Hepatocyte (in vitro differentiated cells): ENCODE data around the gene RASGRP2. TPM values are rescaled to one million over a fixed set of nuclear protein-coding genes. Genes with fewer than 3 reads are reported as not detected.

Experiments used
- DNase-seq: peaks from one replicate; pipeline ENCODE4 v3.0.0-alpha.2; 2016; ENCODE audit warnings: low spot score
- H2AFZ ChIP-seq: fragments of 200-600 bp; sonication (generic); 2 replicates; pipeline ENCODE4 v1.6.0; 2016; ENCODE audit warnings: antibody characterized with exemption, mild to moderate bottlenecking
- H3K27ac ChIP-seq: fragments of 200-600 bp; sonication (generic); 2 replicates; pipeline ENCODE4 v1.5.1; 2016; ENCODE audit warnings: mild to moderate bottlenecking
- H3K27me3 ChIP-seq: fragments of 200-600 bp; sonication (generic); 2 replicates; pipeline ENCODE4 v1.6.1; 2016
- H3K36me3 ChIP-seq: fragments of 200-600 bp; sonication (generic); replicated peaks from 2 replicates; pipeline ENCODE4 v1.5.1; 2016; ENCODE audit warnings: low read depth; ENCODE audit not compliant: insufficient read depth
- H3K4me1 ChIP-seq: fragments of 200-600 bp; sonication (generic); 2 replicates; pipeline ENCODE4 v1.5.1; 2016; ENCODE audit warnings: mild to moderate bottlenecking, moderate library complexity; ENCODE audit not compliant: insufficient read depth
- H3K4me2 ChIP-seq: fragments of 200-600 bp; sonication (generic); 2 replicates; pipeline ENCODE4 v1.6.0; 2016
- H3K4me3 ChIP-seq: fragments of 200-600 bp; sonication (generic); 2 replicates; pipeline ENCODE4 v1.5.1; 2016; ENCODE audit warnings: mild to moderate bottlenecking
- H3K79me2 ChIP-seq: fragments of 200-600 bp; sonication (generic); 2 replicates; pipeline ENCODE4 v1.6.0; 2017; ENCODE audit warnings: mild to moderate bottlenecking
- H3K9me2 ChIP-seq: fragments of 200-600 bp; sonication (generic); replicated peaks from 2 replicates; pipeline ENCODE4 v1.6.0; 2017; ENCODE audit warnings: mild to moderate bottlenecking; ENCODE audit not compliant: insufficient read depth
- H3K9me3 ChIP-seq: fragments of 200-600 bp; sonication (generic); 2 replicates; pipeline ENCODE4 v1.5.1; 2016; ENCODE audit warnings: low read depth, mild to moderate bottlenecking
- H4K20me1 ChIP-seq: fragments of 200-600 bp; sonication (generic); 2 replicates; pipeline ENCODE4 v1.6.0; 2016; ENCODE audit warnings: mild to moderate bottlenecking; ENCODE audit not compliant: insufficient read depth, poor library complexity, severe bottlenecking
- EZH2 ChIP-seq: fragments of 200-600 bp; sonication (generic); IDR thresholded peaks from 2 replicates; pipeline ENCODE4 v1.6.1; 2016; ENCODE audit warnings: antibody characterized with exemption, mild to moderate bottlenecking, borderline replicate concordance
- EZH2phosphoT487 ChIP-seq: fragments of 200-600 bp; sonication (generic); IDR thresholded peaks from one replicate; pipeline ENCODE4 v1.6.1; 2018; ENCODE audit warnings: antibody characterized with exemption, mild to moderate bottlenecking, low read depth, moderate library complexity; ENCODE audit not compliant: unreplicated experiment, severe bottlenecking
- WGBS: methylation state at CpG from one replicate; pipeline ENCODE4 v1.1.6; 2016; ENCODE audit warnings: low lambda C conversion rate; ENCODE audit errors: missing lambda C conversion rate; 5-methylcytosine and 5-hydroxymethylcytosine counted together
- polyA plus RNA-seq: library from polyadenylated mRNA; unstranded; fragments of >200 nt; fragmentation: Nextera tagmentation; extraction: Ambion mirVana; gene quantifications from 2 replicates; pipeline ENCODE4 v1.2.1, GENCODE V29; 2016
- total RNA-seq: library from RNA; depleted of rRNA; stranded (reverse); fragments of >200 nt; gene quantifications from 2 replicates; pipeline ENCODE4 v1.2.3, GENCODE V29; 2014
- TF ChIP-seq, protein P1 (sequence below): fragments of 200-600 bp; sonication (generic); IDR thresholded peaks from 2 replicates; pipeline ENCODE4 v1.5.1; 2016; ENCODE audit warnings: antibody characterized with exemption, mild to moderate bottlenecking; ENCODE audit not compliant: poor library complexity

RASGRP2 gene
- total and polyA plus RNA-seq, 2 experiments from 2014 or later = 0.10 to 3.2 TPM

DNA sequence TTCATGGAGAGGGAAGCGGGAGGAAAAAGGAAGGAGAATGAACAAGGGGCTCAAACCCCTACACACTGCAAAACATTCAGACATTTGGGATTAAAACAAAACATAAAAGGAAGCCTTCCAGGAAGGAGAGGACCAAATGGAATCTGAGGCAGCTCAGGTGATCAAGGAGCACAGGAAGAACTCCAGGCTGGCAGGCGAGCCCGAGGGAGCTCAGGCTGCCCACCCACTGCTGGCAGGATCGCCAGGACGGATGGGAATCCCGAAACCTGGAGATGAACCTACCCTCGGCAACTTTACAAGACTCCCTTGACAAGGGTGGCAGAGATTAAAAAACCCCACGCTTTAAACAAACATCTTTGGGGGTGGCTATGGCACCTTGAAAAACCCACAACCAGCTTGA is 20.8 kb upstream of the RASGRP2 start:
- Histone ChIP-seq H3K36me3 (peaks cover 6% of the 10 kb centered on the region), H3K27me3 (no peaks in the 10 kb centered on the region), H3K9me3 (no peaks in the 10 kb centered on the region), H2AFZ (no peak overlapping the region), H3K9me2 (no peaks in the 10 kb centered on the region), H4K20me1 (peaks cover 70% of the 10 kb centered on the region), H3K4me3 (no peak overlapping the region), H3K4me2 (no peak overlapping the region), H3K79me2 (peaks cover 25% of the 10 kb centered on the region), H3K27ac (no peak overlapping the region), H3K4me1 (peaks cover 4% of the 10 kb centered on the region)
- WGBS = 96% methylated on average over 8 of the region's 8 CpGs
- TF ChIP-seq, protein P1, sequence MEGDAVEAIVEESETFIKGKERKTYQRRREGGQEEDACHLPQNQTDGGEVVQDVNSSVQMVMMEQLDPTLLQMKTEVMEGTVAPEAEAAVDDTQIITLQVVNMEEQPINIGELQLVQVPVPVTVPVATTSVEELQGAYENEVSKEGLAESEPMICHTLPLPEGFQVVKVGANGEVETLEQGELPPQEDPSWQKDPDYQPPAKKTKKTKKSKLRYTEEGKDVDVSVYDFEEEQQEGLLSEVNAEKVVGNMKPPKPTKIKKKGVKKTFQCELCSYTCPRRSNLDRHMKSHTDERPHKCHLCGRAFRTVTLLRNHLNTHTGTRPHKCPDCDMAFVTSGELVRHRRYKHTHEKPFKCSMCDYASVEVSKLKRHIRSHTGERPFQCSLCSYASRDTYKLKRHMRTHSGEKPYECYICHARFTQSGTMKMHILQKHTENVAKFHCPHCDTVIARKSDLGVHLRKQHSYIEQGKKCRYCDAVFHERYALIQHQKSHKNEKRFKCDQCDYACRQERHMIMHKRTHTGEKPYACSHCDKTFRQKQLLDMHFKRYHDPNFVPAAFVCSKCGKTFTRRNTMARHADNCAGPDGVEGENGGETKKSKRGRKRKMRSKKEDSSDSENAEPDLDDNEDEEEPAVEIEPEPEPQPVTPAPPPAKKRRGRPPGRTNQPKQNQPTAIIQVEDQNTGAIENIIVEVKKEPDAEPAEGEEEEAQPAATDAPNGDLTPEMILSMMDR = no peak
- TF ChIP-seq EZH2 (no peak), EZH2phosphoT487 (no peak)
- DNase-seq = no peak

DNA sequence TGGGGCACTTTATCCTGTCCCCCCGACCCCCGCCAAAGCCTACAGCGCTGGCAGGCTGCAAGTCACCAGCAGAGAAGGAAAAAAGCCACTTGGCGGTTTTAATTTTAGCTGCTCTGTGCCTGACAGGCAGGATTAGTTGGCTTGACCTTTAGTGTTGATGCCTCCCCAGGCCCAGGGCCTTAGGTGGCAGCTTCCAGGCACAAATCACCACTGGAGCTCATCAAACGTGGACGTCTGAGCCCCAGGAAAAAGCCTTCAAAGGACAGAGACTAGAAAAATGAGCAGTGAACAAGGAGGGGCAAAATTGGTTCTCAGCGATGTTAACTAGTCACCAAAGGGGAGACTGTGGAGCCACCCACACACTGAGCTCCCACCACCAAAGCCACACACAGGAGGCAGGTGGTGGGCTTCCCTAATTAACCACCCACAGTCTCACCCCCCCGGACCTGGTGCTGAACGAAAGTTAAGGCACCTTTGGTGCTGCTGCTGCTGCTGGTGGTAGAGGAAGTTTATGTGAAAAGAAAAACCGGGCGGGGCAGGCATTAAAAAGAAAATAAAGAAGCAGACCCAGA is 20.2 kb upstream of the RASGRP2 start:
- Histone ChIP-seq H4K20me1 (peaks cover 65% of the 10 kb centered on the region), H3K36me3 (peaks cover 6% of the 10 kb centered on the region), H3K27me3 (no peaks in the 10 kb centered on the region), H3K4me1 (peaks cover 9% of the 10 kb centered on the region), H2AFZ (no peak overlapping the region), H3K79me2 (peaks cover 19% of the 10 kb centered on the region), H3K9me2 (no peaks in the 10 kb centered on the region), H3K27ac (no peak overlapping the region), H3K9me3 (no peaks in the 10 kb centered on the region), H3K4me3 (no peak overlapping the region), H3K4me2 (no peak overlapping the region)
- no peak for DNase-seq
- 85% methylated on average over 11 of the region's 11 CpGs for WGBS
- TF ChIP-seq EZH2phosphoT487 (no peak), EZH2 (no peak)
- TF ChIP-seq, protein P1 = no peak

DNA sequence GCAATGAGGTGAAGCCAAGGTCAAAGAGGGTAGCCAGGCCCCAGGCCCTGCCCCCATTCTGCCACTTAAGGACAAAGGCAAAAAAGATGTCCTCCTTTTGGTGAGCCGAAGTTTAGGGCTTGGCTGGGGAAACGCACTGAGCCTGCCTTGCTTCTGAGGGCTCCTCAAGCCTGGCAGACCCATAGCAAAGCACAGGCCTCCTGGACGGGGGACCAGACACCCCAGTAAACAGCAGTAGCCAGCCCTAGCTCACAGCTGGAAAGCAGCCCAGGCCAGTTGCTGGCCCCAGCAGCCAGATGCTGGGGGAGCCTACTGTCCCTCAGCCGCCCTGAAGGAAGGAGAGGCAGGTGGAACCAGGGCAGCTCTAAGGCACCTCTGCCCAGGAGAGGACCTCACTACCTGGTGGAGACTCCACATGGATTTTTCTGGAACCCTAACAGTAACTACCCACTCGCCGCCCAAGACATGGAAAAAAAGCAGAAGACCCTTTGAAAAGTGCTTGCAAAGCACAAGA is 19.6 kb upstream of the RASGRP2 start:
- Histone ChIP-seq H3K27me3 (no peaks in the 10 kb centered on the region), H3K36me3 (peaks cover 6% of the 10 kb centered on the region), H2AFZ (no peak overlapping the region), H3K9me2 (no peaks in the 10 kb centered on the region), H3K4me1 (peaks cover 9% of the 10 kb centered on the region), H3K4me3 (no peak overlapping the region), H3K4me2 (no peak overlapping the region), H4K20me1 (peaks cover 59% of the 10 kb centered on the region), H3K27ac (no peak overlapping the region), H3K79me2 (peaks cover 14% of the 10 kb centered on the region), H3K9me3 (no peaks in the 10 kb centered on the region)
- 87% methylated on average over 6 of the region's 6 CpGs for WGBS
- TF ChIP-seq, protein P1 = no peak
- TF ChIP-seq EZH2phosphoT487 = no peak
- no peak for TF ChIP-seq EZH2
- DNase-seq = no peak
